Astrocyte (in vitro differentiated cells and primary cell): Measurements from ENCODE around the gene DOCK7. TPM values are rescaled to one million over a fixed set of nuclear protein-coding genes. Genes with fewer than 3 reads are reported as not detected.
"Not testable (repeated sequence)": the region's sequence is repeated elsewhere in the genome, so short reads cannot be mapped to it uniquely, and the experiment has no call there.

Experiments used
- DNase-seq: peaks from one replicate; pipeline ENCODE4 v3.0.0-alpha.2; 2010; ENCODE audit warnings: low read depth
- FAIRE-seq: peaks from 2 replicates; lab custom pipeline; 2011; peaks lifted over from hg19 to GRCh38; lab: Jason Lieb, UNC
- H2AFZ ChIP-seq: 2 replicates; pipeline ENCODE4 v1.6.0; 2012; ENCODE audit warnings: low read depth, low read length, inconsistent platforms
- H3K27ac ChIP-seq: 2 replicates; pipeline ENCODE4 v1.5.1; 2011; ENCODE audit warnings: low read depth, low read length, inconsistent platforms
- H3K27me3 ChIP-seq: 2 replicates; pipeline ENCODE4 v1.6.0; 2011; ENCODE audit warnings: low read length, inconsistent platforms; ENCODE audit not compliant: insufficient read depth
- H3K36me3 ChIP-seq: 2 replicates; pipeline ENCODE4 v1.5.1; 2011; ENCODE audit warnings: low read length, inconsistent platforms; ENCODE audit not compliant: insufficient read depth
- H3K4me1 ChIP-seq: 2 replicates; pipeline ENCODE4 v1.5.1; 2011; ENCODE audit warnings: low read length, inconsistent platforms; ENCODE audit not compliant: insufficient read depth
- H3K4me2 ChIP-seq: 2 replicates; pipeline ENCODE4 v1.6.0; 2012; ENCODE audit warnings: low read length, inconsistent platforms
- H3K4me3 ChIP-seq: 2 replicates; pipeline ENCODE4 v1.5.1; 2011; ENCODE audit warnings: low read depth, mild to moderate bottlenecking, low read length, inconsistent platforms; ENCODE audit not compliant: insufficient read depth
- H3K79me2 ChIP-seq: 2 replicates; pipeline ENCODE4 v1.6.0; 2012; ENCODE audit warnings: mild to moderate bottlenecking, low read length, inconsistent platforms; ENCODE audit not compliant: insufficient read depth
- H3K9ac ChIP-seq: 2 replicates; pipeline ENCODE4 v1.6.0; 2012; ENCODE audit warnings: mild to moderate bottlenecking, low read length, inconsistent platforms
- H3K9me3 ChIP-seq: 2 replicates; pipeline ENCODE4 v1.5.1; 2012; ENCODE audit warnings: low read depth, mild to moderate bottlenecking, low read length, inconsistent platforms; ENCODE audit not compliant: insufficient read depth
- H4K20me1 ChIP-seq: 2 replicates; pipeline ENCODE4 v1.6.0; 2012; ENCODE audit warnings: low read length, inconsistent platforms; ENCODE audit not compliant: insufficient read depth
- H3K27ac Mint-ChIP-seq: one replicate; pipeline ENCODE4 v1.8.0; 2021; ENCODE audit warnings: mild to moderate bottlenecking, mixed read lengths; ENCODE audit not compliant: unreplicated experiment
- H3K27me3 Mint-ChIP-seq: one replicate; pipeline ENCODE4 v1.8.0; 2021; ENCODE audit warnings: low read depth, mixed read lengths; ENCODE audit not compliant: unreplicated experiment
- H3K36me3 Mint-ChIP-seq: one replicate; pipeline ENCODE4 v1.8.0; 2021; ENCODE audit warnings: low read depth, mixed read lengths; ENCODE audit not compliant: unreplicated experiment
- H3K4me1 Mint-ChIP-seq: one replicate; pipeline ENCODE4 v1.8.0; 2021; ENCODE audit warnings: low read depth, mixed read lengths; ENCODE audit not compliant: unreplicated experiment
- H3K4me3 Mint-ChIP-seq: one replicate; pipeline ENCODE4 v1.8.0; 2021; ENCODE audit warnings: mild to moderate bottlenecking, moderate library complexity, mixed read lengths; ENCODE audit not compliant: unreplicated experiment
- H3K9me3 Mint-ChIP-seq: one replicate; pipeline ENCODE4 v1.8.0; 2021; ENCODE audit warnings: mild to moderate bottlenecking, mixed read lengths; ENCODE audit not compliant: unreplicated experiment
- EZH2 ChIP-seq: IDR thresholded peaks from 2 replicates; pipeline ENCODE4 v1.6.1; 2012; ENCODE audit warnings: mild to moderate bottlenecking, low read length, inconsistent platforms; ENCODE audit not compliant: insufficient read depth
- total RNA-seq: library from RNA; stranded (reverse); gene quantifications from 2 replicates; pipeline ENCODE4 v1.2.1, GENCODE V29; 2021
- TF ChIP-seq, protein P1 (sequence below): IDR thresholded peaks from 2 replicates; pipeline ENCODE4 v1.5.1; 2011; ENCODE audit warnings: low read depth, mild to moderate bottlenecking, inconsistent platforms, low read length, moderate library complexity; ENCODE audit not compliant: insufficient read depth

Gene DOCK7
- total RNA-seq, 1 donor from 2014 or later, result 68.7 TPM

- no peaks in the 10 kb centered on the region for H3K9me3 ChIP-seq
- H3K27ac ChIP-seq, result no peak overlapping the region
- Mint-ChIP-seq H3K27me3 (no peaks in the 10 kb centered on the region), H3K4me1 (no peaks in the 10 kb centered on the region), H3K4me3 (no peak overlapping the region), H3K27ac (no peak overlapping the region), H3K9me3 (no peaks in the 10 kb centered on the region), H3K36me3 (peaks cover 3% of the 10 kb centered on the region)
- H2AFZ ChIP-seq, result no peak overlapping the region
- no peak for DNase-seq
- no peak overlapping the region for H3K4me3 ChIP-seq
- H3K79me2 ChIP-seq, result no peaks in the 10 kb centered on the region
- no peak overlapping the region for H3K4me2 ChIP-seq
- no peak overlapping the region for H3K9ac ChIP-seq
- TF ChIP-seq, protein P1, sequence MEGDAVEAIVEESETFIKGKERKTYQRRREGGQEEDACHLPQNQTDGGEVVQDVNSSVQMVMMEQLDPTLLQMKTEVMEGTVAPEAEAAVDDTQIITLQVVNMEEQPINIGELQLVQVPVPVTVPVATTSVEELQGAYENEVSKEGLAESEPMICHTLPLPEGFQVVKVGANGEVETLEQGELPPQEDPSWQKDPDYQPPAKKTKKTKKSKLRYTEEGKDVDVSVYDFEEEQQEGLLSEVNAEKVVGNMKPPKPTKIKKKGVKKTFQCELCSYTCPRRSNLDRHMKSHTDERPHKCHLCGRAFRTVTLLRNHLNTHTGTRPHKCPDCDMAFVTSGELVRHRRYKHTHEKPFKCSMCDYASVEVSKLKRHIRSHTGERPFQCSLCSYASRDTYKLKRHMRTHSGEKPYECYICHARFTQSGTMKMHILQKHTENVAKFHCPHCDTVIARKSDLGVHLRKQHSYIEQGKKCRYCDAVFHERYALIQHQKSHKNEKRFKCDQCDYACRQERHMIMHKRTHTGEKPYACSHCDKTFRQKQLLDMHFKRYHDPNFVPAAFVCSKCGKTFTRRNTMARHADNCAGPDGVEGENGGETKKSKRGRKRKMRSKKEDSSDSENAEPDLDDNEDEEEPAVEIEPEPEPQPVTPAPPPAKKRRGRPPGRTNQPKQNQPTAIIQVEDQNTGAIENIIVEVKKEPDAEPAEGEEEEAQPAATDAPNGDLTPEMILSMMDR, result no peak
- TF ChIP-seq EZH2, result no peak
- H4K20me1 ChIP-seq, result no peaks in the 10 kb centered on the region
- no peaks in the 10 kb centered on the region for H3K27me3 ChIP-seq
- FAIRE-seq, result no peak
- no peaks in the 10 kb centered on the region for H3K36me3 ChIP-seq
- H3K4me1 ChIP-seq, result no peaks in the 10 kb centered on the region
Measured at GRCh38 chr1:62529227-62529626, 159.0 kb downstream of the DOCK7 start.

DNA sequence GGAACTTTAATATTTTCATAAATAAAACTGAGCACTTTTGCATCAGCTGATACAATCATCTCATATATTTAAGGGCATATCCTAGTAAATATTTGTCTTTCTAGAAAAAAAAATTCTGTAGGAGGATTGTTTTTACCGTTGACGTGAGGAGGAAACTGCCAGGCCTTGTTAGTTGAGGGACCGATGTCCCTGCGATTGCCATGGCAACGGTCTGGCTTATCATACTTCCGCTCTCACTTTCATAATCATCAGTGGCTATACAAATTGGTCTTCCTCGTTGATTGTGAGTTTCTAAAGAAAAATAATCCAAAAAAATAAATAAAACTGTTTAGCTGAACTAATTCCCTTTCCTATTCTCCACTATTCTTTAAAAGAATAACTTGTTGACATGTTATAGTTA is 160.2 kb downstream of the DOCK7 start:
- Histone ChIP-seq H3K9ac (no peak overlapping the region), H3K4me3 (no peak overlapping the region), H3K4me1 (no peaks in the 10 kb centered on the region), H4K20me1 (no peaks in the 10 kb centered on the region), H3K79me2 (no peaks in the 10 kb centered on the region), H3K36me3 (no peaks in the 10 kb centered on the region), H2AFZ (no peak overlapping the region), H3K9me3 (no peaks in the 10 kb centered on the region), H3K4me2 (no peak overlapping the region), H3K27me3 (no peaks in the 10 kb centered on the region), H3K27ac (no peak overlapping the region)
- no peak for FAIRE-seq
- no peaks in the 10 kb centered on the region for H3K9me3 Mint-ChIP-seq
- no peak for DNase-seq
- H3K27ac Mint-ChIP-seq, result no peak overlapping the region
- no peak overlapping the region for H3K4me3 Mint-ChIP-seq
- peaks cover 5% of the 10 kb centered on the region for H3K36me3 Mint-ChIP-seq
- TF ChIP-seq, protein P1, result no peak
- TF ChIP-seq EZH2, result no peak
- H3K4me1 Mint-ChIP-seq, result no peaks in the 10 kb centered on the region
- H3K27me3 Mint-ChIP-seq, result no peaks in the 10 kb centered on the region

DNA sequence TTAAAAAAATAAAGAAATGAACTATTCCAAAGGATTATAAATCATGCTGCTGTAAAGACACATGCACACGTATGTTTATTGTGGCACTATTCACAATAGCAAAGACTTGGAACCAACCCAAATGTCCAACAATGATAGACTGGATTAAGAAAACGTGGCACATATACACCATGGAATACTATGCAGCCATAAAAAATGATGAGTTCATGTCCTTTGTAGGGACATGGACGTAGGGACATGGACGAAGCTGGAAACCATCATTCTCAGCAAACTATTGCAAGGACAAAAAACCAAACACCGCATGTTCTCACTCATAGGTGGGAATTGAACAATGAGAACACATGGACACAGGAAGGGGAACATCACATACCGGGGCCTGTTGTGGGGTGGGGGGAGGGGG is 160.8 kb downstream of the DOCK7 start:
- not testable (repeated sequence) for H3K27ac ChIP-seq, H3K36me3 Mint-ChIP-seq, H3K4me1 Mint-ChIP-seq, H3K9ac ChIP-seq, H2AFZ ChIP-seq, H3K4me3 ChIP-seq, H3K27me3 Mint-ChIP-seq, H3K79me2 ChIP-seq, DNase-seq, H3K4me3 Mint-ChIP-seq, H3K27me3 ChIP-seq, H3K27ac Mint-ChIP-seq, H3K4me2 ChIP-seq, FAIRE-seq, H3K9me3 ChIP-seq, H4K20me1 ChIP-seq, H3K9me3 Mint-ChIP-seq, H3K36me3 ChIP-seq, H3K4me1 ChIP-seq
